PFSK-1 (cell line): Measurements from ENCODE around the gene TNN.

Experiments
- SIN3A ChIP-seq: IDR thresholded peaks from 2 replicates; pipeline ENCODE4 v1.6.1; 2012; ENCODE audit warnings: mild to moderate bottlenecking, low read length, moderate library complexity, borderline replicate concordance; ENCODE audit not compliant: insufficient read depth
- TAF1 ChIP-seq: IDR thresholded peaks from 2 replicates; pipeline ENCODE4 v1.6.1; 2012; ENCODE audit warnings: low read length, control low read depth, borderline replicate concordance; ENCODE audit not compliant: insufficient read depth

DNA sequence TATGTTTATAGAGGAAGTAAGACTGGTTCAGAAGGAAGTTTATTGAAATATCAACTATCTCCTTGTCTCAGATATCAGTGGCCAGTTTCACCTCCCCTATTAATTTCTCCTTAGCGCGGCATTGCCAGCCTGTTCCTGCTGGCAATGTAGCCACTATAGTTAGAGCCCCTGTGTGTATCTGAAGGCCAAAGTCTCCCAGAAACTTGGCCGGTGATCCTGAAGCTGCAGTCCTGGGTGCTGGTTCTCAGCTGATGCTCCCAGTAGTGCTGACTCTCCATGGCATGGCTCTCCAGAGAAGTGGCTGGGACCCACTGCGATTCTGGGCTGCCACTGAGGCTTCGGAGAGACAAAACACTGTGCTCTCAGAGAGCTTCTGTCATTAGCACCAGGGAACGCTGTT, 59.9 kb downstream of the TNN start:
- TF ChIP-seq TAF1 = no peak
- TF ChIP-seq SIN3A = no peak
